ENCODE data around the gene CHST1. TPM values are rescaled to one million over a fixed set of nuclear protein-coding genes. Genes with fewer than 3 reads are reported as not detected.

CHST1 gene
- polyA plus RNA-seq, 1 donor = 3.0 TPM

GRCh38 chr11:45688472-45689033, 23.1 kb upstream of the CHST1 start:
- no peak for DNase-seq
- Histone ChIP-seq H3K36me3 (ENCODE audit: control insufficient read depth, insufficient read depth, low read length) (no peaks in the 10 kb centered on the region), H3K4me3 (ENCODE audit: low read length) (no peak overlapping the region), H3K4me1 (ENCODE audit: control insufficient read depth, insufficient read depth, low read length) (no peaks in the 10 kb centered on the region), H3K27ac (ENCODE audit: low read length) (no peak overlapping the region), H3K27me3 (ENCODE audit: control insufficient read depth, insufficient read depth, low read length) (peaks cover 36% of the 10 kb centered on the region), H3K9me3 (ENCODE audit: control insufficient read depth, low read depth, low read length) (no peaks in the 10 kb centered on the region)
- 70% methylated on average over 2 of the region's 7 CpGs for WGBS (ENCODE audit: insufficient coverage, low lambda C conversion rate)

- no peaks in the 10 kb centered on the region for H3K36me3 ChIP-seq (ENCODE audit: control insufficient read depth, insufficient read depth, low read length)
Measured at GRCh38 chr11:45687836-45688235, 22.4 kb upstream of the CHST1 start.

GRCh38 chr11:45685964-45686537, 20.6 kb upstream of the CHST1 start:
- DNase-seq = no peak
- Histone ChIP-seq H3K9me3 (ENCODE audit: control insufficient read depth, low read depth, low read length) (no peaks in the 10 kb centered on the region), H3K27me3 (ENCODE audit: control insufficient read depth, insufficient read depth, low read length) (peaks cover 36% of the 10 kb centered on the region), H3K36me3 (ENCODE audit: control insufficient read depth, insufficient read depth, low read length) (no peaks in the 10 kb centered on the region), H3K4me3 (ENCODE audit: low read length) (no peak overlapping the region), H3K27ac (ENCODE audit: low read length) (no peak overlapping the region), H3K4me1 (ENCODE audit: control insufficient read depth, insufficient read depth, low read length) (no peaks in the 10 kb centered on the region)
- 80% methylated on average over 3 of the region's 7 CpGs for WGBS (ENCODE audit: insufficient coverage, low lambda C conversion rate)

More at GRCh38 chr11:45687836-45688235, 22.4 kb upstream of the CHST1 start:
- Histone ChIP-seq H3K9me3 (ENCODE audit: control insufficient read depth, low read depth, low read length) (no peaks in the 10 kb centered on the region), H3K27ac (ENCODE audit: low read length) (no peak overlapping the region), H3K4me3 (ENCODE audit: low read length) (no peak overlapping the region), H3K4me1 (ENCODE audit: control insufficient read depth, insufficient read depth, low read length) (no peaks in the 10 kb centered on the region), H3K27me3 (ENCODE audit: control insufficient read depth, insufficient read depth, low read length) (peaks cover 36% of the 10 kb centered on the region)
- no peak for DNase-seq
- 90% methylated on average over 2 of the region's 6 CpGs for WGBS (ENCODE audit: insufficient coverage, low lambda C conversion rate)

GRCh38 chr11:45684440-45684839, 19.0 kb upstream of the CHST1 start:
- Histone ChIP-seq H3K4me3 (ENCODE audit: low read length) (no peak overlapping the region), H3K36me3 (ENCODE audit: control insufficient read depth, insufficient read depth, low read length) (no peaks in the 10 kb centered on the region), H3K4me1 (ENCODE audit: control insufficient read depth, insufficient read depth, low read length) (no peaks in the 10 kb centered on the region), H3K9me3 (ENCODE audit: control insufficient read depth, low read depth, low read length) (no peaks in the 10 kb centered on the region), H3K27me3 (ENCODE audit: control insufficient read depth, insufficient read depth, low read length) (peaks cover 38% of the 10 kb centered on the region), H3K27ac (ENCODE audit: low read length) (no peak overlapping the region)
- WGBS (ENCODE audit: insufficient coverage, low lambda C conversion rate) = no CpG with 5 or more reads among the region's 6 CpGs
- DNase-seq = no peak

GRCh38 chr11:45683271-45684058, 18.0 kb upstream of the CHST1 start:
- WGBS (ENCODE audit: insufficient coverage, low lambda C conversion rate) = no CpG with 5 or more reads among the region's 8 CpGs
- no peak overlapping the region for H3K4me3 ChIP-seq (ENCODE audit: low read length)
- no peak overlapping the region for H3K27ac ChIP-seq (ENCODE audit: low read length)
- no peaks in the 10 kb centered on the region for H3K4me1 ChIP-seq (ENCODE audit: control insufficient read depth, insufficient read depth, low read length)
- peaks cover 36% of the 10 kb centered on the region for H3K27me3 ChIP-seq (ENCODE audit: control insufficient read depth, insufficient read depth, low read length)
- no peaks in the 10 kb centered on the region for H3K36me3 ChIP-seq (ENCODE audit: control insufficient read depth, insufficient read depth, low read length)
- H3K9me3 ChIP-seq (ENCODE audit: control insufficient read depth, low read depth, low read length) = no peaks in the 10 kb centered on the region
- DNase-seq = no peak

GRCh38 chr11:45679806-45680205, 14.4 kb upstream of the CHST1 start:
- H3K4me3 ChIP-seq (ENCODE audit: low read length) = no peak overlapping the region
- DNase-seq = no peak

GRCh38 chr11:45678976-45679375, 13.6 kb upstream of the CHST1 start:
- Histone ChIP-seq H3K36me3 (ENCODE audit: control insufficient read depth, insufficient read depth, low read length) (no peaks in the 10 kb centered on the region), H3K9me3 (ENCODE audit: control insufficient read depth, low read depth, low read length) (no peaks in the 10 kb centered on the region), H3K27ac (ENCODE audit: low read length) (no peak overlapping the region), H3K4me1 (ENCODE audit: control insufficient read depth, insufficient read depth, low read length) (no peaks in the 10 kb centered on the region), H3K4me3 (ENCODE audit: low read length) (no peak overlapping the region), H3K27me3 (ENCODE audit: control insufficient read depth, insufficient read depth, low read length) (peaks cover 10% of the 10 kb centered on the region)
- no peak for DNase-seq
- WGBS (ENCODE audit: insufficient coverage, low lambda C conversion rate) = 83% methylated on average over 1 of the region's 7 CpGs

More at GRCh38 chr11:45679806-45680205, 14.4 kb upstream of the CHST1 start:
- Histone ChIP-seq H3K36me3 (ENCODE audit: control insufficient read depth, insufficient read depth, low read length) (no peaks in the 10 kb centered on the region), H3K27me3 (ENCODE audit: control insufficient read depth, insufficient read depth, low read length) (peaks cover 15% of the 10 kb centered on the region), H3K9me3 (ENCODE audit: control insufficient read depth, low read depth, low read length) (no peaks in the 10 kb centered on the region), H3K27ac (ENCODE audit: low read length) (no peak overlapping the region), H3K4me1 (ENCODE audit: control insufficient read depth, insufficient read depth, low read length) (no peaks in the 10 kb centered on the region)
- no CpG with 5 or more reads among the region's 7 CpGs for WGBS (ENCODE audit: insufficient coverage, low lambda C conversion rate)

- Histone ChIP-seq H3K27ac (ENCODE audit: low read length) (no peak overlapping the region), H3K36me3 (ENCODE audit: control insufficient read depth, insufficient read depth, low read length) (no peaks in the 10 kb centered on the region), H3K9me3 (ENCODE audit: control insufficient read depth, low read depth, low read length) (no peaks in the 10 kb centered on the region), H3K27me3 (ENCODE audit: control insufficient read depth, insufficient read depth, low read length) (peaks cover 11% of the 10 kb centered on the region), H3K4me1 (ENCODE audit: control insufficient read depth, insufficient read depth, low read length) (no peaks in the 10 kb centered on the region), H3K4me3 (ENCODE audit: low read length) (no peak overlapping the region)
- no peak for DNase-seq
- 60% methylated on average over 1 of the region's 8 CpGs for WGBS (ENCODE audit: insufficient coverage, low lambda C conversion rate)
Measured at GRCh38 chr11:45677770-45678512, 12.5 kb upstream of the CHST1 start.

GRCh38 chr11:45676522-45677095, 11.2 kb upstream of the CHST1 start:
- Histone ChIP-seq H3K36me3 (ENCODE audit: control insufficient read depth, insufficient read depth, low read length) (no peaks in the 10 kb centered on the region), H3K4me1 (ENCODE audit: control insufficient read depth, insufficient read depth, low read length) (no peaks in the 10 kb centered on the region), H3K9me3 (ENCODE audit: control insufficient read depth, low read depth, low read length) (no peaks in the 10 kb centered on the region), H3K27me3 (ENCODE audit: control insufficient read depth, insufficient read depth, low read length) (peaks cover 15% of the 10 kb centered on the region), H3K27ac (ENCODE audit: low read length) (no peak overlapping the region), H3K4me3 (ENCODE audit: low read length) (no peak overlapping the region)
- DNase-seq = no peak
- WGBS (ENCODE audit: insufficient coverage, low lambda C conversion rate) = 100% methylated on average over 1 of the region's 7 CpGs

GRCh38 chr11:45675646-45676045, 10.2 kb upstream of the CHST1 start:
- no CpG with 5 or more reads among the region's 4 CpGs for WGBS (ENCODE audit: insufficient coverage, low lambda C conversion rate)
- Histone ChIP-seq H3K27ac (ENCODE audit: low read length) (no peak overlapping the region), H3K4me3 (ENCODE audit: low read length) (no peak overlapping the region), H3K27me3 (ENCODE audit: control insufficient read depth, insufficient read depth, low read length) (peaks cover 15% of the 10 kb centered on the region), H3K9me3 (ENCODE audit: control insufficient read depth, low read depth, low read length) (no peaks in the 10 kb centered on the region), H3K4me1 (ENCODE audit: control insufficient read depth, insufficient read depth, low read length) (no peaks in the 10 kb centered on the region), H3K36me3 (ENCODE audit: control insufficient read depth, insufficient read depth, low read length) (no peaks in the 10 kb centered on the region)
- no peak for DNase-seq
